PFSK-1 (cell line): ENCODE measurements around the gene GRAMD1B.

ENCODE experiments used
- FOXP2 ChIP-seq: optimal IDR thresholded peaks from 2 replicates; pipeline ENCODE3; 2011; ENCODE audit warnings: borderline replicate concordance, control low read depth, inconsistent platforms; ENCODE audit not compliant: insufficient read depth; ENCODE audit errors: extremely low read length, extremely low read depth
- POLR2AphosphoS5 ChIP-seq: IDR thresholded peaks from 2 replicates; pipeline ENCODE4 v1.6.1; 2012; ENCODE audit warnings: low read depth, mild to moderate bottlenecking, control low read depth, low read length, moderate library complexity
- REST ChIP-seq, 2 experiments: IDR thresholded peaks; 2 replicates each; pipeline versions ENCODE4 v1.6.1 to v1.8.0; 2011 to 2012; ENCODE audit warnings: low read depth in 2 of 2, low read length in 2 of 2, control low read depth in 1 of 2, inconsistent platforms in 1 of 2, mild to moderate bottlenecking in 1 of 2, moderate library complexity in 1 of 2; ENCODE audit not compliant: insufficient read depth in 1 of 2
- SIN3A ChIP-seq: IDR thresholded peaks from 2 replicates; pipeline ENCODE4 v1.6.1; 2012; ENCODE audit warnings: mild to moderate bottlenecking, low read length, moderate library complexity, borderline replicate concordance; ENCODE audit not compliant: insufficient read depth
- TAF1 ChIP-seq: IDR thresholded peaks from 2 replicates; pipeline ENCODE4 v1.6.1; 2012; ENCODE audit warnings: low read length, control low read depth, borderline replicate concordance; ENCODE audit not compliant: insufficient read depth

Gene GRAMD1B

GRCh38 chr11:123384116-123384515, 46.0 kb upstream of the GRAMD1B start:
- no peak for TF ChIP-seq POLR2AphosphoS5
- TF ChIP-seq REST (IDR thresholded peaks at IDR 0.05; ENCODE audit: insufficient read depth in 1 of 2, low read depth in 2 of 2, low read length in 2 of 2), result no peak
- no peak for TF ChIP-seq TAF1
- no peak for TF ChIP-seq FOXP2
- TF ChIP-seq SIN3A, result no peak

- TF ChIP-seq REST (IDR thresholded peaks at IDR 0.05; ENCODE audit: insufficient read depth in 1 of 2, low read depth in 2 of 2, low read length in 2 of 2), result no peak
- no peak for TF ChIP-seq TAF1
- TF ChIP-seq FOXP2, result no peak
- TF ChIP-seq SIN3A, result no peak
- TF ChIP-seq POLR2AphosphoS5, result no peak
Observed at GRCh38 chr11:123386796-123387510, 43.1 kb upstream of the GRAMD1B start.

- TF ChIP-seq FOXP2 (no peak), TAF1 (no peak), POLR2AphosphoS5 (no peak), SIN3A (no peak), REST (IDR thresholded peaks at IDR 0.05; ENCODE audit: insufficient read depth in 1 of 2, low read depth in 2 of 2, low read length in 2 of 2) (no peak)
Observed at GRCh38 chr11:123388640-123389039, 41.4 kb upstream of the GRAMD1B start.

GRCh38 chr11:123390146-123390545, 39.9 kb upstream of the GRAMD1B start:
- no peak for TF ChIP-seq FOXP2

- no peak for TF ChIP-seq TAF1
- TF ChIP-seq REST (IDR thresholded peaks at IDR 0.05; ENCODE audit: insufficient read depth in 1 of 2, low read depth in 2 of 2, low read length in 2 of 2), result no peak
- no peak for TF ChIP-seq FOXP2
- TF ChIP-seq SIN3A, result no peak
- TF ChIP-seq POLR2AphosphoS5, result no peak
Observed at GRCh38 chr11:123391646-123392348, 38.3 kb upstream of the GRAMD1B start.
